NCI-H1417 (cell line): Measurements from ENCODE around the gene PSRC1.

Source experiments
- DNase-seq, 3 experiments: peaks; one replicate each; lab custom pipeline; 2025; lab: John Stamatoyannopoulos, UW

PSRC1 gene

DNA sequence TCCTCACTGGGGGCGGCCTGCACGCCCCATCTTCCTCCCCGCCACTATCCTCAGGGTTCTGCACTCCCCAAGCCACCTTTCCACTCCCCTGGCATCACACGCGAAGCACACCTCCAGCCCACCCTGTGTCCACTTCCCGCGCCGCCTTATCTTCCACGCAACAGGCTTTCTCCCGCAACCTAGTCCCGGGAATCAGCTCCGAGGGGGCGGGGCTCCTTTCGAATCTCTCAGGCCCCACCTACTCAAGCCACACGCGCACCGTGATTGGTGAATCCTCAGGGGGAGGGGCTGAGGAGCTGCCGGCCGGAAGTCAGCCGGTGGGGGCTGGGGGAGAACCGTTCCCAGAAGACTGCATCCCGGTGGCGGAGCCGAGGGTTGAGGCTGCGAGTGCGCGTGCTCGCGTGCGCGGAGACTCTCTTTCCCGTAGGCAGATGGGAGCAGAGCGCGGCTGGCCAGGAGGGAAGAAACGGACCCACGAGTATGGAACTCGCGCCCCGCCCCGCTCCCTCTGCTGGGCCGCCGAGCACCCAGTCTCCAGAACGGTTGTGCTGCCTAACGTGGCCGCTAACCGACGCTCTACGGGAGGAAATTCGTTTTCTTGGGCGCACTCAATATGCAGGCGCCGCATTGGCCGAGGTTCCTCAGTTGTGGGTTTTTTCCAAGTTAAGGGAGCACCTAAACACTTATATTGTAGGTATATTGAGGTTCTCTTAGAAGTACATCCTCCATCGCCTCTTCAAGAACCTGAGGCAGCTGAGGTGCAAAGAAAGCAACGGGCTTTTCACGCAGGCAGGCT, at the start of gene PSRC1:
TSS of gene PSRC1 (minus strand) at position 194 of the 796 bp plus-strand sequence.
- peak; percentile 96 to 98 (median 98) for DNase-seq

DNA sequence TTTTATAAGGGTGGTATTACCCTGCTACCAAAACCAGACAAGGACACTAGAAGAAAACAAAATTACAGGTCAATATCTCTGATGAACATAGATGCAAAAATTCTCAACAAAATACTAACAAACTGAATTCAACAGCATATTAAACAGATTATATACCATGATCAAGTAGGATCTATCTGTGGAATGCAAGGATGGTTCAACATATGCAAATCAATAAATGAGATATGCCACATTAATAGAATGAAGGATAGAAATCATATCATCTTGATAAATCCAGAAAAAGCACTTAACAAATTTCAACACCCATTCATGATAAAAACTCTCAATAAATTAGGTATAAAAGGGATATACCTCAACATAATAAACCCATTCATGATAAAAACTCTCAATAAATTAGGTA, 48.2 kb upstream of the PSRC1 start:
- DNase-seq: peak in 1 of 3 experiments; percentile 8

DNA sequence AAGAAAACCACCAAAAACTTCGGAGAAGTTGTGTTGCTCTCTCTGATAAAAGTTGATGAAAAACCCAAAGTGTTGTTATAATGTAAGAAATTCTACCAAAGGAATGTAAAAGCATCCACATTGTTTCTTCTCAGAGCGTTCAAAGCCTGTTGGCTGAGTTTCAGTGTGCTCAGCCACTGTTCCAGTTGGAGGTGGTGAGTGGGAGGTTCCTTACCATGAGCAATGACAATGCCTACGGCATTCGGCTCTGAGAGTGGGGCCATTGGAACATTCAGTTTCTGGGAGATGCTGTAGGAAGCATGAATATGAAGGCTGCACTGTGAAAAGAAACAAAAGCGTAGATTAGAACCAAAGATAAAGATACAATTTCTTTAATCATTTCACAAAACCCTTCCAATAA, 44.3 kb upstream of the PSRC1 start:
- no peak for DNase-seq

DNA sequence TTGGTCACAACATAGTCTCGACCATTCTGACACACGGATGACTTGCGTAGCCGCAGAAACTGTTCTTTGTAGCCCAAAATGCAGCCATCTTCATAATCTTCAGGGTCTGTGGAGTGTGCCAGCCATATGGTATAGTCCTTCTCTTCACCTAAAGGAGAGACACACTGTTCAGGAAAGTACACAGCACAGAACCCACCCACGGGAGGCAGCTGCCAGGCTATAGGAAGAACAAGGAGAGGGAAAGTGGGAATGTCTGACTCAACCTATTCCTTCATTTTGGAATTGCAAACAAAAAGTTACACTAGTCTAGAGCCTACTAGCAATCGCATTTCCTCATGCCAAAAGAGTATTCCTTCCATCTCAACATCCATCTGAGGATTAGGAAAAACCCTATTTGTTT, 40.0 kb upstream of the PSRC1 start:
- no peak for DNase-seq

DNA sequence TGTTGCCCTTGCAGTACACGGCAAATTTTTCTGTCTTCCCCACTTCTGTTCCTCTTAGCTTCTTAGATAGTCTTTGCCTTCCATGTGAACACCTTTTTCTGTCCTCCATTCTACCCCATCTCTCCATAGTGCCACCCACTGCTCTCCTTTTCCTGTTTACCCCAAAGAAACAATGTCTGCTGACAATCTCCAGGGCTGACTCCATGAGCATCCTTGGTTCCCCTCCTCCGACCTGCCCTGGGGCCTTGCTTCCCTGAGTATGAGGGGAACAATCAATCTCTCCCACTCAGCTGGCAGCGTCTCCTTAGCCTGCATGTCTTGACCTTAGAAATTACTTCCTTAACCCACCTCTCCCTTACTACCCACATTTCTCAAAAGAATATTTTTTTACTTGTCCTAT, 36.2 kb upstream of the PSRC1 start:
- no peak for DNase-seq

DNA sequence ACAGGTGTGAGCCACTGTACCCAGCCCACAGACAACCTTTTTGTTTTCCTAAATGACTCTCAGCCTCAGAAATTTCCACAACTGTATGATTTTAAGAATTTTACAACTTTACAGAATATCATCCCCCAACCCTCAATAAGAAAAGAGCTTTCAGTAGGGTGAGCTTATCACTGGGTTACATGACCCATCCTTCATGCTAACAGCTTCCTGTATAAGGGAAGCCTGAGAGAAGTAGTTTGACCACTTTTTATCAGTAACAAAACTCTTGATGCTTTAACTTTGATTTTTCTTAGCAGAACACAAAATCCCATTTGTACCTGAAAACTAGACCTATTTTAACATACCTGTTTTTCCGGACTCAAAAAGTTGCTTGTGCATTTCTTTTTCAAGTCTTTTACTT, 33.6 kb upstream of the PSRC1 start:
- no peak for DNase-seq

DNA sequence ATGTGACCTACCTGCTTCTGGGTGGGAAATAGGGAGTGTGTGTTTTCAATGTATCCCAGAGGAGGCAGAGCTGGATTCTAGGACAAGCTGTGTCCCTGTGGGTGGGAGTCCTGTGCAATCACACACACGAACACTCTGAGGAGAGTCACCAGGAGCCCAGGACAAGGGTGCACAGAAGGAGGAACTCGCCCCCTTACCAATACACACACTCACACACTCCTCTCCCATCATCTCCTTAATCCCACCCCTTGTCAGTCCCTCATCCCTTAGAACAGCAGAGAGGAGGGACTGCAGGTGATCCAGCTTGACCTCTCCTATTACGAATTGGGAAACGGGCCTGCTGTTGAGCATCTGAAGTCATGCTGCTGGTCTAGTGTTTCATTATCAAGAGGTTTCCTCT, 32.3 kb upstream of the PSRC1 start:
- no peak for DNase-seq

DNA sequence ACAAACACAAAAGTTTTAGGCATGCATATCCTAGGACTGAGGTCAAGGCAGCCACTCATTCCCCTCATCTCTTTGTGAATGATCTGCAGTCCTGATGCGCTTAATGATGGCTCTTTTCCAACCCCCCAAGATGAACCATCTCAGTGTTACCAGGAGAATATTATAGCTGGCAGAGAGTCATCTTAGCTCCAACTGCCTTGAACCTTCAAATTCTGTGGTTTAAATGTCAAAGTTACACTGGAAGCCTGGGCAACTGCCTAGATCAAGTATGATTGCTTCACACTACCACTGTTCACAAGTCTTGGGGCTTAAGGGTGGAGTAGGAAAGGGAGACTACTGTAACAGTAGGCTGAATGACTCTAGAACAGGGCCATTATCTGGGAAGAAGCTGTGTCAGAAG, 31.9 kb upstream of the PSRC1 start:
- no peak for DNase-seq

DNA sequence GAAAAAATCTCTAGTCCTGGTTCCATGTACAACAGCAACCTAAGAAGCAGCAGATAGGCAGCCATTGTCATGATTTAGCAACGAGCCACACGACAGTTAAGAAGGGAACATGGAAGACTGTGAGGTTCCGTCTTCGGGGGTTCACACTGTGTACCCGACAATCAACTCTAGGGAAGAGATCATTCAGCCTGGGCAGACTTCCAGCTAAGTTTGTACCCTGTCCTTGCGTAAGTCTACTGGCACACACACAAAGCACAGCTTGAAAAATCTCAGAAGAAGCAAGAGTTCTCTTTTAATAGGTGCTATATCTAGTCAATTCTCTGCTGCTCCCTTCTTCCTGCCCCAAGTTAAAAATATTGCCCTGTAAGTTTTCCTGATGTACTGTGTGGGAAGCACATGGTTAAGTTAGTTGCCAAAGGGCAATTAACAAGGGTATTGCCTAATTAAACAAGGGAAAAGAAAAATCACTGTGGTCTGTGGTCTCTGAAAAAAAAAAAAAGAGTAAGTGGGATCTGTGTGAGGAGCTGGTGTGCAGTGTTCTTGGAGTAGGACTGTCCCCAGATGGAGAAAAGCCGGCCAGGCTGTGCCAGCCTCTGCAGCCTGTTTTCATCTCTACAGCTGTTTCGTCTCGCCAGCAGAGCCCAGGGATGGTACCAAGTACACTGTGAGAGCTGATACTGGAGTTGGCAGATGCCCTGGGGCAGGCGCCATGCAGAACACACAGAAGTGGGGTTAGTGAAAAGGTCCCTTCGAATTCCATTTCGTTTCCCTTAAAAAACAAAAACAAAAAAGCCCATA, 30.2 kb upstream of the PSRC1 start:
- DNase-seq: no peak

DNA sequence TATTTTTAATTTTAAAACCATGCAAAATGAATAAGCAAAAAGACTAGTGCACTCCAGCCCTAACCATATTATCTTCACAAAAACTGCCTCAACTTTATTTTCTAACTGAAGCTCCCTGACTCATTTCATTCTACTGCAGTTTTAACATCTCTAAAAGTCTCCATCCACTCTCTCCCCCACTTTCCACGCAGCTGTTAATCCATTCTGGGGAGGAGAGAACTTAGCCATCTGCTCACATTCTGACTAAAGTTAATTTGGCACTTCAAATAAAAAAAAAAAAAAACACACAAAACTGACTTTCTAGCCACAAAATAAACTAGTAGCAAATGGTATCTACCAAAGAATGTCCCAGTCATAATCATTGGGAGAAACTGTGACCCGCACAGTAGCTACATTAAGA, 29.3 kb upstream of the PSRC1 start:
- DNase-seq: no peak

DNA sequence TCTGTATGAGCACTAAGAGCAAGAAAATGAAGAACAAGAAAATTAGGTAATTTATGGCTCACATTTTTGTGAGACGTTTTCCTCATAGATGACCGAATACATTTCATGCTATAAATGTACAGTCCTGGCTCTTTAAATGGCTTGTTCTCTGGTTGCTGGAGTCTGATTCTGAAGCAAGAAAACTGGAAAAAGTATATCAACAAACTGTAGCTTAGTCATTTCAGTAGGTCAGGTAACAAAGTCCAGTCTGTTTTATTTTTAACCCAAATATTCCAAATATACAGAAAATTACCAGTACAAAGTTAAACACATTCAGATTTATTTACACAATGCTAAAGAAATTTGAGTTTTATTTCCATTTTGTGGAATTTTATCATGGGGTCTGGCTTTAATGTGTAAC, 26.4 kb upstream of the PSRC1 start:
- DNase-seq: no peak

DNA sequence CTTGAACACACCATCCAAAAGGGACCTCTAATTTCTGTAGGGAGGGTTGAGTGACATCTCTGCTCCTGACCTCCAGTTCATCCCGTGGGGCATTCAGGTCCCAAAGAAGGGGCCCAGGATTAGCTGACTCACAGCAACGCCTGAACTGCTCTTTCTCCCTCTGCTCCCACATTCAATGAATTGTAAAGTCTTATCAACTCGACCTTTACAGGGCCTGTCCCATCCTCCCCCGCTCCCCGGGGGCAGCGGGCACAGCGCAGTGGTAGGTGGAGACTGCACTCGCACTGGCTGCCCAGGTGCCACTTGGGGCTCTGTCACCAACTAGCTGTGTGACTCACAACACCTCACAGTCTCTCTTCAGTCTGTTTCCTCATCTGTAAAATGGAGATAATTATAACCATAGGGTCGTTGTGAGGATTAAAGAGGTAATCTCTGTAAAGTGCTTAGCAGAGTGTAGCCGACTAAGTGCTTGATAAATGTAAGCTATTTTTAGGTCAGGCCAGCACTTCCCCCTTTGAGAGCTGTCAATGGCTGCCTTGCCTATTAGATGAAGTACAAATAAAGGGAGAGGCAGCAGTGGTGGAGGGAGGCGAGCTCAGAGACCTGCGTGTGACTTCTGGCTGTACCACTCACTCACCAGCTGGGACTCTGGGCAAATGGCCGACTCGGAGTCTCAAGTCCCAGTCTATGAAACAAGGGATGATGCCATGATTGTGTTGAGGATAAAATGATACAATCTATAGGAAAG, 24.5 kb upstream of the PSRC1 start:
- peak; percentile 48 to 89 (median 73) for DNase-seq

DNA sequence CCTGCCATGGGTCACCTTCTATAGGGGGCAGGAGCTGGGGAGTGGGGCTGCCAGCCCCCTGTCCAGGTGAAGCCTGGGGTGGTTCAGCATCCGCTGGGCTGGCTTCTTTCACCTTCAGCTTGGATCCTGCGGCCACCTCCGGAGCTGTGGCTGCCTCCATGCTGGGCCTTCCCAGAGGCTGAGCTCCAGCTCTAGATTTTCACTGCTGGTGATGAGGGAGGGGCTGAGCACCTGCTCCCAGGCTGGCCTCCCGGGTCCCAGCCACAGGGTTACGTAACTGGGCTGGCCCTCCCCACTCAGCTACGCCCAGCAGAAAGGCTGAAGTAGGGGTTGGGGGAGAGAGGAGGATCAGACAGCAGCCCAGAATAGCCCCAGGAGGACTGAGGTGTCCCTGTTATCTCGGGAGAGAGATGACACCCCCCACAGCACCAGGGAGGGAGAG, 23.9 kb upstream of the PSRC1 start, which contains the start of gene MYBPHL:
TSS of gene MYBPHL (minus strand) at position 180 of the 442 bp plus-strand sequence. CDS start at position 160, 20 bp downstream.
- peak; percentile 41 to 74 (median 68) for DNase-seq

DNA sequence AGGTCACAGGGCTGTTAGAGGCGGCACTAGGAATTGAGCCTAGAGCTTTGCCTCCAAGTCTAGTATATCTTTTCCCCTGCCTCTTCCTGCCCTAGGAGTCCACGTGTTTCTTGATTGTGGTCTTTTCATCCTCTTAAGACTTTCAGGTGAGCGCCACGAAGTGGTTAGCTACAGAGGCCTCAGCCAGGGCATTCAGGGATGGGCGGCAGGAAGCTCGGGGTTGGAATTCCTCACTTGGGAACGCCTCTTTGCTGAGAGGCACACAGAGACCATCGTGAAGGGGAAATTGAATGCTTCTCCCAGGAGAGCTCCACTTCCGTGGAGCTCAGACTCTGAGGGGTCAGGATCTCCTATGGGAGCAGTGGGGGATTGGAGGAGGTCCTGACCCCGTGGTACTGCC, 23.0 kb upstream of the PSRC1 start:
- peak in 1 of 3 experiments; percentile 17 for DNase-seq

DNA sequence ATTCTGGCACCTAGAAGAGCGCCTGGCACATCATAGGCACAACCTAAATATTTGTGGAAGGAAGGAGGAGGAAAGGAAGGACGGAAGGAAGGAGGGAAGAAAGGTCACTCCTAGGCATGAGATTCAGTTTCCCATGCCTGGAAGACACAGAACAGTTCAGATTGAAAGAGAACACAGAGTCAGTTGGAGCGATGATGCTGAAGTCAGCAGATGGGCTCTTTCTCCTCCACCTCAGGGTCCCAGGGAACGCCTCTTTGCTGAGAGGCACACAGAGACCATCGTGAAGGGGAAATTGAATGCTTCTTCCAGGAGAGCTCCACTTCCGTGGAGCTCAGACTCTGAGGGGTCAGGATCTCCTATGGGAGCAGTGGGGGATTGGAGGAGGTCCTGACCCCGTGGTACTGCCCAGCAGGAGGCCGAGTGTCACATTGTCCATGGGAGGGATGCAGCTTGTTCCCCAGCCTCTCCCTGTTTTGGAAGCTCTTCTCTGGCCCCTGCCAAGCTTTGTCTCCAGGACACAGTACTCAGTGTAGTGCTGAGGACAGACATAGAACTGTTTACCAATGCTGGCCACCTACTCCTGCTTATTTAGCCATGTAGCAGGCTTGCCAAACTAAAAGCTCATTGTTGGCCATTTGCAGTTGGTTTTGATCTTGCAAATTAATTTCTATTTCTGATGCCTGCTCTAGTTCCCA, 21.4 kb upstream of the PSRC1 start:
- no peak for DNase-seq

DNA sequence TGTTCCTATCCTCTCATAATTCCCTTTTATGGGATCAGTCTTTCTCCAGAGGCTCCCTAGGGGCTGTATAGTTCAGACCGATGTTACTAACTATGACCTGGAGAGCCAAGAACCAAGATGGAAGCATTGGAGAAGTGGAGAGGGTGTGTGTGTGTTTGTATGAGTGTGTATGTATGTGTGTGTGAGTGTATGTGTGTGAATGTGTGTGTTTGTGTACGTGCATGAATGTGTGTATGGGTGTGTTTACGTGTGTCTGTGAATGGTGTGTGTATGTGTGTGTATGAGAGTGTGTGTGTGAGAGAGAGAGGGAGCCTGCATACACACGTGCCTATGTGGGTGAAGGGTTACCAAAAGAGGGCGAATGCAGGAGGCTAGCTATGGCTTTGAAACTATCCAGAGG, 18.9 kb upstream of the PSRC1 start:
- no peak for DNase-seq

DNA sequence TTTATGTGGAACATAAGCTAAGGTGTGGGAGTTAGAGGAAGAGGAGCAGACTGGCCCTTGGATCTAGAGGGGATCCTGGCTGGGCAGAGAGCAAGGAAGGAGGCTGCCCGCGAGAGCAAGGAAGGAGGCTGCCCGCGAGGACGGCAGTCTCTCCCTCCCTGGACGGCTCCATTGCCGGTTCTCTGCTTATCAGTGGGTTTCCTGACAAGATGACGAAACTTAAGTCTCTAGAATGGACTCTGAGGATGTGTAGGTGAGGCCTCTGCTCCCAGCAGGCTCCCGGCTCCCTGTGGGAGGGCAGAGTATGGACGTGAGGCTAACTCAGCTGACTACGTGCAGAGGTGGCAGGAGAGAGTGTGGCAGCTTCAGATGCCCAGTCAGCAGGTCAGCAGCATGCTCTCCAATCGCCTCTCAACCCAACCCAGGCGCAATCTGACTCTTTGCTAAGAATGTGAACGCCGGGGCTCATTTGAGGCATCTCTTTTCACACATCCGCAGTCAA, 17.8 kb upstream of the PSRC1 start:
- DNase-seq: no peak

DNA sequence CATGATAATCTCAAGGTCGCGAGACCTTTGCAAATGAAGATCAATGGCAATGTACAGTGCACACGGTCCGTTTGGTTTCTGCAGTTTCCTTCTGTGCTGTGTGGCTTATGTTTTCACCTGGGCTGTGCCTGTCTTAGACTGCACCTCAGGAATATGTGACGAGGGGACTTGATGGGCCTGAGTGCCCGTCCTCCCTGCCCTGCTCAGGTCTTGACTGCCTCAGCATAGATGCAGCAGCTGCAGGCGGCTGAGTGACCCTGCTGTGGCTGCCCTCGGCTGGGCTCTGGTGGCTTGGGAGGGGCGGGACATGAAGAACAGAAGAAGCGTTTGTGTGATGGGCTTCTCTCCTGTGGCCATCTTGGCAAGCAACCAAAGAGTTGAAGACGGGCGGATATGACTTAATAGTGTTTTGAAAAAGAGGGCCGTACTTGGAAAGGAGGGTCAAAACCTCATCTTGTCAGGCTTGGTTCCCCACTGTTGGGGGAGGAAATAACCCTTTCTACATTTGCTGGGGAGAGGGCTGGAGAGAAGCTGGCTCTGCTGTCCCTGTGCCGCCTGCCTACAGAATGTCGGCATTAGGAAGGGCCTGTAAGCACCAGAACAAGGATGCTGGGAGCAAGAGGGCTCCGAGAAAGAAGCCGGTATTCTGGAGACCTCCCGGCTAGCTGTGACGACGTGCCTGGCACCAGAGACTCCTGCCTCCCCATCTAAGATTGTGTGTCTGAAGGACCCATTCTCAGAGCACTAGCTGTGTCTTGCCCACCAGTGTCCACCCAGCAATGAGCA, 16.8 kb upstream of the PSRC1 start:
- DNase-seq: no peak

DNA sequence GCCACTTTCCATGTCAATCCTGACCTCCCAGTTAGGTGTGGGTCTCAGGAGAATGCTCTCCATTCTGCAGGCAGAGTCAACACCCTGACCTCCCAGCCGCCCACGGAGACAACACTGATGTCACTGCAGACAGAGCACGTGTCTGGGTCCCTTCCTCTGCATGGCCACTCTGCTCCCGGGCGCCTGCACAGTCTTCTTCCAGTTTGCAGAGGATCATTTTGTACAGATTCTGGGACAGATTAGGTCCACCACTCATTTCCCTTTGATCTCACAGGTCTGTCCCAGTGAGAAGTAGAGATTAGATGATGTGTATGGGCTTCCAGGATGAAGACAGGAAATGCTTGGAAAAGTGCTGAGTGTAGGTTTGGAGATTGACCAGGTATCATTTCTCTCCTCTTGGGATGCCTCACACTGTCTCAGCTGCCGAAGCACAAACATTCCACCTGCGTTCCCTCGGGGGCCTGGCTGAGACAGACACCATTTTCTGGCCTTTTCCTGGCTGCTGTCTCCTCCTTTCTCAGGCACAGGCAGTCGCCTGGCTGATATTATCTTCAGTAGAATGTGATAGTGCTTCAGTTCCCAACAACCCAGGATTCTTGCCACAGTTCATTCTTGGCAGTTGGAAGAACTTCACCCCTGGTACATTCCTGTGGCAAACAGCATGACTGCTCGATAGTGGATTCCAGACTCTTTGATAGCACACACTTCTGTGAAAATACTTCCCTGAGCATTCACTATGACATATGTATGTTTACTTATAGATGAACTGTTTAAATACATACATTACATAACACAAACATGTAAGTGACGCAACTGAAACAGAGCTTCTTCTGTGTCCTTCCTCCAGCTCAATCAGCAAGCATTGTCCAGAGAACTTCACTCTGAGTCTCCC, 16.0 kb upstream of the PSRC1 start:
- no peak for DNase-seq

DNA sequence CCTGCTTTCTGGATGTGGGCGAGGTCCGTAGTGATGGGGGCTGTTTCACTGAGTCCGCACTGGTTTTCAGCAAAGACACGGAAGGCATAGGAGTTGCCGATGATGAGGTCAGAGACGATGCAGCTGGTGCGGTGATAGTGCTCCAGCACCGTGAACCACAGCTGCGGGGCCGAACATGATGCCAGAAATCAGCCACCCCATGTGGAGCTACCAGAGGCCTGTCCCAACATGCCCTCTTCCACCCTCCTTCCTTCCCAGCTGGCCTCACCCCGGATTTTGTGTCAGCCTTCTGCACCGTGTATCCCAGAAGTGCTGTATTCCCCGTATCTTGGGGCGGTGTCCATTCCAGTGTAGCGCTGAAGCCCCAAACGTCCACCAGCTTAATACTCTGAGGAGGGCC, 13.8 kb upstream of the PSRC1 start:
- no peak for DNase-seq
